PC-3 (cell line): ENCODE data around the gene MTNR1A. TPM values are rescaled to one million over a fixed set of nuclear protein-coding genes. Genes with fewer than 3 reads are reported as not detected.
A peak's percentile ranks its signal among the peaks of the same experiment; 100 is the strongest.

Experiments
- ATAC-seq: fragments of 200-7000 bp; cut with Tn5 transposase; 2 replicates; pipeline ENCODE4 v1.9.1; 2020; ENCODE audit warnings: mild to moderate bottlenecking, moderate library complexity
- BruUV-seq: library from RNA; stranded (reverse); fragments of 400-500 nt; replicated peaks from 2 replicates; lab custom pipeline; 2021; lab: Mats Ljungman, UMichigan
- CTCF ChIA-PET: fragments of 300-600 bp; sonication (Branson Sonifier 250); formaldehyde crosslinking; loops from one replicate; lab custom pipeline; 2022; ENCODE audit warnings: antibody characterized with exemption; lab: Charles Lee
- POLR2A ChIA-PET: fragments of 300-600 bp; sonication (Branson Sonifier 250); formaldehyde crosslinking; loops from one replicate; lab custom pipeline; 2022; ENCODE audit warnings: antibody characterized with exemption; ENCODE audit not compliant: unreplicated experiment; lab: Charles Lee
- DNase-seq: peaks from one replicate; pipeline ENCODE4 v3.0.0-alpha.2; 2015
- H2AFZ ChIP-seq: fragments of 300-600 bp; sonication (generic); 2 replicates; pipeline ENCODE4 v1.6.0; 2016; ENCODE audit warnings: antibody characterized with exemption, low read length
- H3F3A ChIP-seq: fragments of 300-600 bp; sonication (generic); one replicate; pipeline ENCODE4 v1.6.0; 2017; ENCODE audit warnings: antibody characterized with exemption, low read length, control low read depth, mild to moderate bottlenecking; ENCODE audit not compliant: unreplicated experiment
- H3K27ac ChIP-seq: fragments of 300-600 bp; sonication (generic); 2 replicates; pipeline ENCODE4 v1.5.1; 2016; ENCODE audit warnings: mild to moderate bottlenecking, low read length
- H3K27me3 ChIP-seq: fragments of 300-600 bp; sonication (generic); 2 replicates; pipeline ENCODE4 v1.6.1; 2016; ENCODE audit warnings: low read length, mixed read lengths
- H3K36me3 ChIP-seq: fragments of 300-600 bp; sonication (generic); 2 replicates; pipeline ENCODE4 v1.6.1; 2016; ENCODE audit warnings: low read depth, mixed run types, low read length, mixed read lengths
- H3K4me1 ChIP-seq: fragments of 300-600 bp; sonication (generic); 2 replicates; pipeline ENCODE4 v1.5.1; 2016; ENCODE audit warnings: low read length; ENCODE audit not compliant: insufficient read depth
- H3K4me2 ChIP-seq: fragments of 300-600 bp; sonication (generic); 2 replicates; pipeline ENCODE4 v1.6.0; 2016; ENCODE audit warnings: low read length
- H3K4me3 ChIP-seq: fragments of 300-600 bp; sonication (generic); 2 replicates; pipeline ENCODE4 v1.5.1; 2016; ENCODE audit warnings: mild to moderate bottlenecking, low read length, mixed read lengths
- H3K79me2 ChIP-seq: fragments of 300-600 bp; sonication (generic); 2 replicates; pipeline ENCODE4 v1.6.1; 2017; ENCODE audit warnings: low read length, mixed read lengths
- H3K9ac ChIP-seq: fragments of 300-600 bp; sonication (generic); 2 replicates; pipeline ENCODE4 v1.6.0; 2016; ENCODE audit warnings: mild to moderate bottlenecking, low read length
- H3K9me2 ChIP-seq: fragments of 300-600 bp; sonication (generic); replicated peaks from 2 replicates; pipeline ENCODE4 v1.6.1; 2016; ENCODE audit warnings: mixed run types, low read length, mixed read lengths
- H3K9me3 ChIP-seq: fragments of 300-600 bp; sonication (generic); 2 replicates; pipeline ENCODE4 v1.6.1; 2016; ENCODE audit warnings: low read length, mixed read lengths
- H4K20me1 ChIP-seq: fragments of 300-600 bp; sonication (generic); 2 replicates; pipeline ENCODE4 v1.6.1; 2016; ENCODE audit warnings: low read length, mixed read lengths
- CTCF ChIP-seq: fragments of 300-600 bp; sonication (generic); conservative IDR thresholded peaks from 2 replicates; pipeline ENCODE4 v1.5.1; 2017; ENCODE audit warnings: antibody characterized with exemption, low read depth, mild to moderate bottlenecking, low read length
- EZH2 ChIP-seq: fragments of 300-600 bp; sonication (generic); IDR thresholded peaks from one replicate; pipeline ENCODE4 v1.6.1; 2017; ENCODE audit warnings: antibody characterized with exemption, mild to moderate bottlenecking, low read length; ENCODE audit not compliant: unreplicated experiment
- EZH2phosphoT487 ChIP-seq: fragments of 300-600 bp; sonication (generic); IDR thresholded peaks from 2 replicates; pipeline ENCODE4 v1.6.1; 2018; ENCODE audit warnings: mild to moderate bottlenecking, antibody characterized with exemption, low read length, borderline replicate concordance
- intact Hi-C: fragments of 100-400 bp; cut with micrococcal nuclease; formaldehyde crosslinking; loops from 2 replicates; pipeline ENCODE4 v1.9.0; 2023
- total RNA-seq: library from RNA; depleted of rRNA; stranded (reverse); fragments of >200 nt; gene quantifications from 2 replicates; pipeline ENCODE4 v1.2.3, GENCODE V29; 2014; rRNA removed

The MTNR1A gene
- total RNA-seq, 1 experiment from 2014 or later = not detected

- CTCF ChIA-PET = no interaction called here
- H3K4me1 ChIP-seq = no peaks in the 10 kb centered on the region
- no peaks in the 10 kb centered on the region for H3K9me3 ChIP-seq
- no peak for ATAC-seq
- H3K79me2 ChIP-seq = no peaks in the 10 kb centered on the region
- H3K36me3 ChIP-seq = no peaks in the 10 kb centered on the region
- H3K27ac ChIP-seq = no peak overlapping the region
- TF ChIP-seq EZH2 (no peak), EZH2phosphoT487 (no peak), CTCF (no peak)
- H3K9ac ChIP-seq = no peak overlapping the region
- BruUV-seq = no TSS peak
- POLR2A ChIA-PET = no interaction called here
- no peaks in the 10 kb centered on the region for H4K20me1 ChIP-seq
- peaks cover 10% of the 10 kb centered on the region; the same call in 1 of the 2 replicates for H3K27me3 ChIP-seq
- no peak for DNase-seq
- H3F3A ChIP-seq = no peaks in the 10 kb centered on the region
- H3K4me3 ChIP-seq = peak overlapping the region; percentile 63
- H3K4me2 ChIP-seq = peak overlapping the region; percentile 77
- no peaks in the 10 kb centered on the region for H3K9me2 ChIP-seq
- H2AFZ ChIP-seq = peak overlapping the region; percentile 79
- intact Hi-C loops = no loop called here
These were observed 70.2 kb downstream of the MTNR1A start for GRCh38 chr4:186485150-186485549.

- H3K27ac ChIP-seq = no peak overlapping the region
- H3K9me2 ChIP-seq = no peaks in the 10 kb centered on the region
- no peaks in the 10 kb centered on the region for H3K36me3 ChIP-seq
- no peak overlapping the region for H3K4me3 ChIP-seq
- peaks cover 13% of the 10 kb centered on the region; the same call in 1 of the 2 replicates for H3K27me3 ChIP-seq
- H4K20me1 ChIP-seq = no peaks in the 10 kb centered on the region
- no peak for ATAC-seq
- intact Hi-C loops = no loop called here
- DNase-seq = no peak
- CTCF ChIA-PET = no interaction called here
- H3K9ac ChIP-seq = no peak overlapping the region
- H3K4me1 ChIP-seq = no peaks in the 10 kb centered on the region
- H3K4me2 ChIP-seq = no peak overlapping the region
- no peaks in the 10 kb centered on the region for H3K79me2 ChIP-seq
- TF ChIP-seq EZH2phosphoT487 = no peak
- no peak for TF ChIP-seq EZH2
- TF ChIP-seq CTCF = no peak
- POLR2A ChIA-PET = no interaction called here
- H2AFZ ChIP-seq = no peak overlapping the region
- no TSS peak for BruUV-seq
- no peaks in the 10 kb centered on the region for H3F3A ChIP-seq
- H3K9me3 ChIP-seq = no peaks in the 10 kb centered on the region
These were observed 71.7 kb downstream of the MTNR1A start for GRCh38 chr4:186483656-186484055.

Other genes starting within 250 kb of the MTNR1A start
- gene FAT1, start 168.3 kb upstream of the MTNR1A start, total RNA-seq = 91.1 and 92.4 TPM in 2 replicates